GM19035 (cell line): ENCODE results near the gene TLCD1.

Experiments used
- ATAC-seq: cut with Tn5 transposase; IDR thresholded peaks from one replicate; pipeline ENCODE4 v1.9.1; 2021; ENCODE audit not compliant: unreplicated experiment

The TLCD1 gene, protein sequence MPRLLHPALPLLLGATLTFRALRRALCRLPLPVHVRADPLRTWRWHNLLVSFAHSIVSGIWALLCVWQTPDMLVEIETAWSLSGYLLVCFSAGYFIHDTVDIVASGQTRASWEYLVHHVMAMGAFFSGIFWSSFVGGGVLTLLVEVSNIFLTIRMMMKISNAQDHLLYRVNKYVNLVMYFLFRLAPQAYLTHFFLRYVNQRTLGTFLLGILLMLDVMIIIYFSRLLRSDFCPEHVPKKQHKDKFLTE

DNA sequence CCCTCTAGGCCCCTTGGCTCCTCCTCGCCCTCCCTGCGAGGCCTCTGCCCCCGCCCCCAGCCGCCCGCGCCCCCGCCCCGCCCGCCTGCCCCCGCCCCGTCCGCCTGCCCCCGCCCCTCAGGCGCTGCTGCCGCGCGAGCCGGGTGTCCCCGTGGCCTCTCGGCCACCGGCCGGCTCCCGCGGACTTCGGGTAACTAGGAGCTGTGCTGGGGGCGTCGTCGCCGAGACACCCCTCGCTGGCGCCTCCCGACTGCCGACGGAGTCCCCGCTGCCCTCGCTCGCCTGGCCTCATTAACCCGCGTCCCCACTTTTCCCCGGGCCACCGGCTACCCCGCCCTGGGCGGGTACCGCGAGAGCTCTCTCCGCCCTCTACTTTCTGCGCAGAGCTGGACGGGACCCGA is at the start of gene TLCD1:
TLCD1 (minus strand) TSS at position 8 of the 401 bp plus-strand sequence. CDS start 136 bp downstream, outside the sequence.
- ATAC-seq: peak; percentile 16

DNA sequence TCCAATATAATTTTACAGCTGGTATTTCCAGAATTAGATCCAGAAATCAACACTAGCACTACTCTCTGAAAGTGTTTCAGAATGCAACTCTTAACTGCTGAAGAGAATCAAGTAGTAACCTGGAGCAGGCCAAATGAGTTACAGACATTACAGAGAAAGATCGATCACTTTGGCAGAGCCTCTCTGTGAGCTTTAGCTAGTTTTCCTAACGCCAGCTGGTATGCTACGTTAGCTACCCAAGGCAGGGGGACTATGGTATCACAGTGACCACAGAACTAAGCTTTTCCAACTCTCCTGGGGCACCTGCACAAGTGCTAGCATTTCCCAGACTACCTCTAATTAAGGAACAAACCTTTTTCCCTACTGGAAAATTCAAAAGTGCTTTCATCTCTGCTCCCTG is 48.2 kb upstream of the TLCD1 start:
- ATAC-seq: no peak

DNA sequence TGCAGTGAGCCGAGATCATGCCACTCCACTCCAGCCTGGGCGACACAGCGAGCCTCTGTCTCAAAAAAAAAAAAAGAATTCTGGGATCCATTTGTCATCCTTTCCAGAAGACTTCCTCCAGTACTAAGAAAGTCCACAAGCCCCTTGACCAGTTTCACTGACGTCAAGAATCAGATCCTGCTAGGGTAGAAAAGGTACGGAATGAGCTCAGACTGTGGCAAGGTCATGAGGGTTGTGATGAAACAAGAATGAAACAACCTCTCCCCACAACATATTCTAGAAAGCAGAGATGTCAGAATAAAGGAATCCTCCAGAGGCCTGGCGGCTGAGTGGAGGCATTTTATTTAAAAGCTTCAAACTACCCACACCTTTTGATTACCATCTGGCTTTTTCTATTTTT is 47.7 kb upstream of the TLCD1 start:
- no peak for ATAC-seq

DNA sequence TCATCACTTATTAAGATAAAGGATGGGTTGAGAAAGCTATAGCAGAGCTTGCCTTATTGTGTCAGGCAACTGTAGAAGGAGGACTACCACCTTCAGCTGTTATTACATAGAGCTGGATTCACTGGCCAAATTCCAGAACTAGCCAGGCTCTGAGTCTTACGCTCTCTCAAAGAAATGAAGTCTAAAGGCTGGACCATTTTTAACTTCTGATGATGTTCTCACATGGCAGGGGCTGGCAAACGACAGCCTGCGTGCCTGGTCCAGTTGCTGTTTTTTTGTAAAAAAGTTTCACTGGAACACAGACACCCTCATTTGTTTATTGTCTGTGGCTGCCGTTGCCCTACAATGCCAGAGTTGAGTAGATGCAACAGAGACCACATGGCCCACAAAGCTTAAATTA is 39.0 kb upstream of the TLCD1 start:
- no peak for ATAC-seq

DNA sequence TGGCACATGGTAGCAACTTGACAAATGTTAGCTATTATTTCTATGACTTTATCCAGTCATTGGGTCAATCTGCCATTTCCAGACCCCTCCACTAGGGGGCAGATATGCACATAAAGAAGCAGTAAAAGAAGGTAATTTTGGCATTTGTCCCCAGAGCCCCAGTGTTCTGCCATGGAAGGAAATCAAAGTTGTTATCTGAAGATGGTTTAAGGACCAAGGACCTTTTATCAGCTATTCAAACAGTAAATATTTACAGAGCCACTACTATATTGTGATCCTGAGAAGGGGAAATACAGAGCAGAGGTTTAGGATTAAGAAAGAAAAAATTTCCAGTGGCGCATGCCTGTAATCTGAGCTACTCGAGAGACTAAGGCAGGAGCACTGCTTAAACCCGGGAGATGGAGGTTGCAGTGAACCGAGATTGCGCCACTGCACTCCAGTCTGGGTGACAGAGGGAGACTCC is 37.8 kb upstream of the TLCD1 start:
- peak; percentile 37 for ATAC-seq

DNA sequence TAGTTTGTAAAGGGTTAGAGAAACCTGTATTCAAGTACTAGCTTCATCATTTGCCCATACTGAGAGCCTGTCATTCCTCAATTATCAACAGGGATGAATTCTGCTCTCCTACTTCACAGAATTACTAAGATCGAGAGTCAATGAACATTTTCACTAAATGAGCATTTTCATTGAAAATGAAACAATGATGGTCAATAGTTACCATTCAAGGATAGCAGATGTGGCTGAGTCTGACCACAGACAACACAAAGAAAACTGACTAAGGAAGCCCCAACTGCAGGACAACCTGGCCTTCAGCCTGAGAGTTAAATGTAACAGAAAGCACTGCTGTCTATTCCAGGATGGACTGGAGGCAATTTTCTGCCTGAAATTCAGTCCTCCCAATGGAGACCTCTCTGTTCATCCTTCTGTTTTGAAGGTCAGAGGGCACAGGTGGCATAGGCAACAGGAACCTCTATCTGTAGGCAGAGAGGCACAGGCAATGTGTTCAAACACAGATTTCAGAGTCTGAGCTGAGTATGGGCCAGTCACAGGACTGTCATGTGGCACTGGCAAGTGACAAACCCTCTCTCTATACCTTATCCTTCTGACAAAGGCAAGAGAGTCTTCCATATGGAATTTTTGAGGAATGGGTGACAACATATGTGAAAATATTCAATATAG is 37.2 kb upstream of the TLCD1 start:
- ATAC-seq: peak; percentile 55

DNA sequence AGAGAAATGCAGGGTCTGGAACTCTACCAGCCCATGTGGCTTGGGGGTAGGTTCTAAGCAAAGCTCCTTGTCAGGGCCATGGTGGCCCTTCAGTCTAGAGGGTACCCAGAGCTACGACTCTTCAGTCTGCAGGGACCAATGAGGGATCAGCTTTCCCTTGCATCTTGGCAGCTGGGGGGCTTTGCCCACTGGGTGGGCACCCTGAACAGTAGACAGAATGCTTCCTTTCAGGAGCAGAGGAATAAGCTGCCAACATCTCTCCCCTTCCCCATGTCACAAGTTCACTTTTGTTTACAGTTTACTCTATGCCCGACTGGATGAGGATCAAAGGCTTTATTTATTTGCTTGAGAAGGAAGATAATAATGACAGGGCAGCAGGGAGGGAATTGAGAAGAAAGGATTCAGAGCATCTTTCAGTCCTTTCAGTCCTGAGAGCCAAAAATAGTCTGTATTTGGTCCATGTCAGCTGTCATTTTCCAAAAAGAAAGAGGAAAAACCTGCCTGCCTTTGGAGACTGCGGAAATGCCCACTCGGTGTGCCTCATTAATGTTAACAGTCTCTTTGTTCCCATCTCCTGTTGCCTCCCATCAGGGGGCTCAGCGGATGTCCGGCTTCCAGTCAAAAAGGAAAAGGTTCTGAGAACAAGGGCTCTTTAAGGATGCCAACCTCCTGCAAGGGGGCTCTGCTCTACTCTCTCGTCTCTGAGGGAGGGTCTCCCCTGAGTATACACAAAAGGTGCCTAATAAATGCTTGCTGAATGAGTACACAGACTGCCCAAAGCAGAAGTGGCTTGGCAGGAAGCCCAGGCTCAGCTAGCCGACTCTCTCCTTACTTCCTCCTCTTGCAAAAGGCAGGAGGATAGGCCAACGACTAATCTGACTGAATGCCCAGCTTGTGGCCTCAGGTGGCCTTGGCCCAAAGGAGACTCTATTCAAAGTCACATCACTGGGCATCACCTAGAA is 34.8 kb upstream of the TLCD1 start:
- ATAC-seq: no peak

DNA sequence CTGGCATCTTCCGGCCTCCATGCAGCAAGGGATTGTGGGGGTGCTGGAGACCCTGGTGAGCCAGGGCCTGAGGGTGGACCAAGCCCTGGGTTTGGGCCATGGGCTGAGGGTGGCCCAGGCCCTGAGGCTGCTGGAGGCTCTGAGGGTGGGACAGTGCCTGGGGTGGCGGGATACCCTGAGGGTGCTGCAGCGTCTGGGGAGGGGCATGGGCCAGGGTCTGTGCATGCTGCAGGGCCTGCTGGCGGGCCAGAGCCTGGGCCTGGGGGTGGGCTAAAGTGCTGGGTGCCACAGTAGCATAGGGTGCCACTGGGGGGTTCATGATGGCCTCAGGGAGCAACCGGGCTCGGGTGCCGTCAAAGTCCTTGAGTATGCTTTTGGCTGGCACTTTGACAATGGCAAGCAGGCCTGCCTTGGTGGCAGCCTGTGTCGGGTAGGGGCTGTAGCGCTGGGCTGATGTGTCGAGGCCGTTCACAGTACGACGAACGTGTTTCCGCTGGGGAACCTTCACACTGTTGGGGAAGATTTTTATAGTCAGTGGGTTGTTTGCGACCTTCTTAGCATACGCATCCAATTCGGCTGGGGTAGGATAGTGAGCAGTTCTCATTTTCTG is 33.3 kb upstream of the TLCD1 start:
- no peak for ATAC-seq

DNA sequence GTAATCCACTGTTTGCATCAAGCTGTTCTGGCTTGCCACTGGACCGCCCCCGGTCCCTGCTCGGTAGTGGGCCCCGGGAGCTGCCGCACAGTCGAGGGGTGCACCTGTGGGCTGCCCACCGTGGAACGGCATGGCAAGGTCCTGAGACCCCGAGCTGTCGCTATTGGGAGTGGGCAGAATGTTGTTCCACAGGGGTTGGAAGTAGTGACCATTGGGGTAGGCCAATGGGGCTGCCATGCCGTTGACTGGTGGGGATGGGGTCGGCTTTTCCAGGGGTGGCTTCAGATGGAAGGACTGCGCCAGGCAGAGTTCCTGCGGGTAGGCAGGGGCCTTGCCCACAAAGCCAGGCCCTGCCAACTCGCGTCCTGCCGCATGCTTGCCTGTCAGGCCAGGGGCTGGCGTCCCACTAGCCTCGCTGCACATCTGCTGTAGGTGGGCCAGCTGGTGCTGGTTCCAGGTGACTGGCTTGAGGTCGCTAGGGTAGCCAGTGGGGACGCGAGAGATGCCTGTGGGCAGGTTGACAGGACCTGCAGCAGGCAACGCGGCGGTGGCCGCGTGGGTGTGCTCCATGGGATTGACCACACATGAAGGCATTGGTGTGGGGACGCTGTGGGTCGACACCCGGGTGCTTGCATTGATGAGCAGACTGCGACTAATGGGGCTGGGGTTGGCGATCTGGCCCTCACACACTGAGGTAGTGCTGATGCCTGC is 32.5 kb upstream of the TLCD1 start:
- no peak for ATAC-seq

DNA sequence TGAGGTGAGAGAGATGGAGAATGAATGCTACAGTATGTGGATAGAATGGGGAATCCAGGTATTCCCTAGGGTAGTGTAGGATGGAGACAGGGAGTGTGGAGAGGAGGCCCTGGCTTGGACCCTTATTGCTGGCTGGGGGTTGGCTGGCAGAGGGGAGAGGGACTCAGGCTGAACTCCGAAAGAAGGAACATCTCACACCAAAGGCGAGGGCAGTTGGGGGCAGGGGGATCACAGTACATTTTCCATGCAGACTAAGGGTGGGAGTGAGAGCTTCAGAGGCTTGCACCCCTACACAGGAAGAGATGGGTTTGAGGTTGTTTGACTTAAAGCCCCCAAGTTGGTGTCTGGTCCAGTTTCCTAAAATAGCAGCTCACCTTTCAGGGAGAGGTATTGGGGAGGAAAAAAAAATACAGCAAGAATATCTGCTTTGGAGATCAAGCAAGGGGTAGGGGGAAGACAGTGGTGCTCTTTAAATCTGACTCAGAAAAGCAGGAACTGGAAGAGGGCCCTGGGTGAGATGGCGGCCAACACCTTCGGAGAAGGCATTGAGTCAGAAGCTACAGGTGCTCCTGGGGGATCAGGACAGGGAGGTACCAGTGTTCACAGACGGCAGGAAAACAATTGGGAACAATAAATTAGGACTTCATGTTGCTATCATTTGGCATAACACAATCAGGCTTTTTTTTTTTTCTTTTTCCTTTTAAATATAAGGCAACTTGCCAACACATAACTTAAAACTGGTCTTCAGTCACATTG is 30.2 kb upstream of the TLCD1 start:
- ATAC-seq: no peak

DNA sequence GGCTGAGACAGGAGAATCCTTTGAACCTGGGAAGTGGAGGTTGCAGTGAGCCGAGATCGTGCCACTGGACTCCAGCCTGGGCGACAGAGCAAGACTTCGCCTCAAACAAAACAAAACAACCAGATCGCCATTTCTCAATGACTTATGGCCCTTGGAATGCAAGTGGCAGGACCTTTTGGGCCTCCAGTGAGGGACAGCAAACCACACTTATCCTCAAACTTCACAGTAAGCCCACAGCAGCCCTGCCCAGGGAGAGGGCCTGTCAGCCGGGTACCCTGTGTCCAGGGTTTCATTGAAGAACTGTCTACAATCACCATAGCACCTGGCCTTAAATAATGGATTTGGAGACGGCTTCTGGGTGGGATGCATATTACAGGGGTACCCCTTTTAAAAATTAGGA is 29.5 kb upstream of the TLCD1 start:
- no peak for ATAC-seq

DNA sequence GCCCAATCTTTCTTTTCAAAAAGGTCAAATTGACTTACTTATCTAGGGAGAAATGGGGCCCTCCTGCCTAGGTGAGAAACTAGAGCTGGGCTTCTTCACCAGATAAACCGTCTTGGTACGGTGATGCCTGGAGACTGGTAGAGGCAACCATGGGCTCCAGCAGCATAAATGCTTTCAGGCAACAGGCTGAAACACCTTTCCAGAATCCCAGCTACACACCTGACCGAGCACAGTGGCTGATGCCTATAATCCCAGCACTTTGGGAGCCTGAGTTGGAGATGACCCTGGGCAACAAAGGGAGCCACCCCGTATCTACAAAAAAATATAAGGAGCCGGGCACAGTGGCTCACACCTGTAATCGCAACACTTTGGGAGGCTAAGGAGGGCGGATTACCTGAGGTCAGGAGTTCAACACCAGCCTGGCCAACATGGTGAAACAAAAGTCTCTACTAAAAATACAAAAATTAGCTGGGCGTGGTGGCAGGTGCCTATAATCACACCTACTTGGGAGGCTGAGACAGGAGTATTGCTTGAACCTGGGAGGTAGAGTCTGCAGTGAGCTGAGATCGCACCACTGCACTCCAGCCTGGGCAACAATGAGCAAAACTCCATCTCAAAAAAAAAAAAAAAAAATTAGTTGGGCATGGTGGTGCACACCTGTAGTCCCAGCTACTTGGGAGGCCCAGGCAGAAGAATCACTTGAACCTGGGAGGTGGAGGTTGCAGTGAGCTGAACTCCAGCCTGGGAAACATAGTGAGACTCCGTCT is 25.8 kb upstream of the TLCD1 start:
- no peak for ATAC-seq

DNA sequence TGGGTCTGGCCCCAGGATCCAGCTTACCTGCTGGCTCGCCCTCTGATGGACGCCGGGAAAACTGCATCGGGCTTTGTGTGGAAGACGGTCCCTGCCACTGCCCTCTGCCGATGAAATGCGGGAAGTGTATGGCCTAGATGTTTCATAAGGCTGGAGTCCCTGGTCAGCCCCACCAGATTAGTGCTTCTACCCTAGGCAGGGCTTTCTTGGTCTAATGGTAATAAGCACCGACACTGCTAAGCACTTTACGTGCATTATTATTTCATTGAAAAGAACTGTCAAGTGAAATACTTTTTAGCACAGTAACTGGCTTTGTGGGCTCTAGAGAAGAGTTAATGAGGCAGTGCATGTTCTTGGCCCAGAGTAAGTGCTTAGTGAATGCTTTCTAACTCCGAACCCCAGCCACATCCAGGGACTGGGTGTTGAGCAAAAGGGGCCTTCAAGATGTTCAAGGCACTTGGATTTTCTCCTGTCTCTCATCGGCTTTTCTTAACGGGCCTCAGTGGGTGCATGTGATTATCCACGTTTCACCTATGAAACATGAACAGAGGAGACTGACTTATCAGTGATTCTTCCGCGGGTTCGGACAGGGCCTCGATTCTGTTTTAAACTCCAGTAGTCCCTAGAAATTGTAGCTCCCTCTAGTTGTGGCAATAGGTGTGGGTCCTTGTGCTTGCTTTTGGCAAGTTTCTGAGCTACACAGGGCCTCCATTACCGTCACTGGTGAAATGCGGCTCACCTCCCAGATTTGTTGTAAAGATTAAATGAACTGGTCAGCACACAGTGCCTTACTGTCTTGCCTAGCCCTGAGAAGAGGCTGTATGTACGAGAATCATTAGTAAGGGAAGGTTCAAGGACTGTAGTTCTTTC is 24.4 kb upstream of the TLCD1 start:
- peak; percentile 72 for ATAC-seq

DNA sequence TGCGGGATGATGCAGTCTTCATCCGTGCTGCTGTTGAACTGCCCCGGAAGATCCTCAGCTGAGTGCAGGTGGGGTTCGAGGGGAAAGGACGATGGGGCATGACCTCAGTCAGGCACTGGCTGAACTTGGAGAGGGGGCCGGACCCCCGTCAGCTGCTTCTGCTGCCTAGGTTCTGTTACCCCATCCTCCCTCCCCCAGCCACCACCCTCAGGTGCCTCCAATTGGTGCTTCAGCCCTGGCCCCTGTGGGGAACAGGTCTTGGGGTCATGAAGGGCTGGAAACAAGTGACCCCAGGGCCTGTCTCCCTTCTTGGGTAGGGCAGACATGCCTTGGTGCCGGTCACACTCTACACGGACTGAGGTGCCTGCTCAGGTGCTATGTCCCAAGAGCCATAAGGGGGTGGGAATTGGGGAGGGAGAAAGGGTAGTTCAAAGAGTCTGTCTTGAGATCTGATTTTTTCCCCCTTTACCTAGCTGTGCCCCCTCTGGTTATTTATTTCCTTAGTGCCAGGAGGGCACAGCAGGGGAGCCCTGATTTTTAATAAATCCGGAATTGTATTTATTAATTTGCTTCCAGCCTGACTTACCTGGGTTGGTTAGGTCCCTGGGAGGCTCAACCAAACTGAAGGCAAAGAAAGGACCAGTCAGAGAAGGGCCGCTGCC is 23.6 kb upstream of the TLCD1 start:
- no peak for ATAC-seq

DNA sequence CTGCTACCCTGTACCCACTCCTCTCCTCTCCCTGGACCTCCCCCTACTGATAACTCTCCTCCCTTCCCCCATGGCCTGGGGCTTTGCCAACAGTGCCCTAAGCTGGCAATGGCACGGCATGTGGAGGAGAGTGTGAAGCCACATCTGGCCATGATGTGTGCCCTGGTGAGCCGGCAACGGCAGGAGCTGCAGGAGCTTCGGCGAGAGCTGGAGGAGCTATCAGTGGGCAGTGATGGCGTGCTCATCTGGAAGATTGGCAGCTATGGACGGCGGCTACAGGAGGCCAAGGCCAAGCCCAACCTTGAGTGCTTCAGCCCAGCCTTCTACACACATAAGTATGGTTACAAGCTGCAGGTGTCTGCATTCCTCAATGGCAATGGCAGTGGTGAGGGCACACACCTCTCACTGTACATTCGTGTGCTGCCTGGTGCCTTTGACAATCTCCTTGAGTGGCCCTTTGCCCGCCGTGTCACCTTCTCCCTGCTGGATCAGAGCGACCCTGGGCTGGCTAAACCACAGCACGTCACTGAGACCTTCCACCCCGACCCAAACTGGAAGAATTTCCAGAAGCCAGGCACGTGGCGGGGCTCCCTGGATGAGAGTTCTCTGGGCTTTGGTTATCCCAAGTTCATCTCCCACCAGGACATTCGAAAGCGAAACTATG is 23.0 kb upstream of the TLCD1 start:
- ATAC-seq: no peak

DNA sequence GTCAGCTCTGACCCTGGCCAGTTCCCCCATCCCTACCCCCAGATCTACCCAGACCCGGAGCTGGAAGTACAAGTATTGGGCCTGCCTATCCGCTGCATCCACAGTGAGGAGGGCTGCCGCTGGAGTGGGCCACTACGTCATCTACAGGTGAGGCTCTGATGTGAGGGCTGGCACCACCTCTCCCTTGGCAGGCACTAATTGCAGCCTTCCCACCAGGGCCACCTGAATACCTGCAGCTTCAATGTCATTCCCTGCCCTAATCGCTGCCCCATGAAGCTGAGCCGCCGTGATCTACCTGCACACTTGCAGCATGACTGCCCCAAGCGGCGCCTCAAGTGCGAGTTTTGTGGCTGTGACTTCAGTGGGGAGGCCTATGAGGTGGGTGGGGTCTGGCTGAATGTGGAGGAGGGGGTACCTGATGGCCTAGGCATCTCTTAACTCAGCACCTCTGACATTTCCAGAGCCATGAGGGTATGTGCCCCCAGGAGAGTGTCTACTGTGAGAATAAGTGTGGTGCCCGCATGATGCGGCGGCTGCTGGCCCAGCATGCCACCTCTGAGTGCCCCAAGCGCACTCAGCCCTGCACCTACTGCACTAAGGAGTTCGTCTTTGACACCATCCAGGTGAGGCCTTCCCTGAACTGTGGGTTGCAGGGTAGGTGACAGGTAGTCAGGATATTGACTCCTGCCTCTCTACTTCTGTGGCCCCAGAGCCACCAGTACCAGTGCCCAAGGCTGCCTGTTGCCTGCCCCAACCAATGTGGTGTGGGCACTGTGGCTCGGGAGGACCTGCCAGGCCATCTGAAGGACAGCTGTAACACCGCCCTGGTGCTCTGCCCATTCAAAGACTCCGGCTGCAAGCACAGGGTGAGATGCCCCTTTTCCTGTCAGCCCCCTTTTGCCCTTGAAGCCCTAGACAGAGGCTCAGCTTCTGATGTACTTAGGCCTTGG is 22.0 kb upstream of the TLCD1 start:
- ATAC-seq: no peak
